ENCODE data around the gene CLINT1. TPM values are rescaled to one million over a fixed set of nuclear protein-coding genes. Genes with fewer than 3 reads are reported as not detected.

The CLINT1 gene
- total RNA-seq, 1 donor from 2014 or later, result 148 TPM

DNA sequence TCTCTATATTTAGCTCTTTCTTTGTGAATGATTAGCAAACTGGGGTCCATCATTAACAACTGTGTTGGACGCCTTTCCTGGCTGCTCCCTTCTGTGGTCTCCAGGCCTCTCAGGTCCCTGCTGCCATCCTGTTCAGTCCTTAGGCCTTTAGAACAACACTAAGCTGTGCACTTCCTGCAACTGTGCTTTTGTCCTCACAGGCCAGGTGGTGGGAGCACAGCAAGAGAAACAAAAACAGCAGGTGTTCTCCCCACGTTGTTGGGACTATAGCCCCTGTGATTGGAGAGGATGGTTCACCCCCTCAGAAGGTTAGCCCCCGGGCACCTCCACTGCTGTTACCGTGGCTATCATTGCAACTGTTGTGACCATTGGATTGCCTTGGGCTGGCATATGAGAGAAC, 41.7 kb upstream of the CLINT1 start:
- Histone ChIP-seq H3K36me3 (ENCODE audit: control insufficient read depth, insufficient read depth, low read length) (no peaks in the 10 kb centered on the region), H3K4me3 (ENCODE audit: low read depth, low read length) (no peak overlapping the region), H3K27me3 (ENCODE audit: control insufficient read depth, insufficient read depth, low read length) (no peaks in the 10 kb centered on the region)
- DNase-seq (ENCODE audit: low read depth), result no peak
- no peak for TF ChIP-seq CTCF (IDR thresholded peaks at IDR 0.05; ENCODE audit: insufficient read depth, low read length, severe bottlenecking)
- no peak for FAIRE-seq

GRCh38 chr5:157893611-157894010, 34.7 kb upstream of the CLINT1 start:
- TF ChIP-seq CTCF (IDR thresholded peaks at IDR 0.05; ENCODE audit: insufficient read depth, low read length, severe bottlenecking), result no peak
- H3K36me3 ChIP-seq (ENCODE audit: control insufficient read depth, insufficient read depth, low read length), result no peaks in the 10 kb centered on the region
- FAIRE-seq, result no peak
- DNase-seq (ENCODE audit: low read depth), result no peak
- H3K27me3 ChIP-seq (ENCODE audit: control insufficient read depth, insufficient read depth, low read length), result no peaks in the 10 kb centered on the region
- H3K4me3 ChIP-seq (ENCODE audit: low read depth, low read length), result no peak overlapping the region

DNA sequence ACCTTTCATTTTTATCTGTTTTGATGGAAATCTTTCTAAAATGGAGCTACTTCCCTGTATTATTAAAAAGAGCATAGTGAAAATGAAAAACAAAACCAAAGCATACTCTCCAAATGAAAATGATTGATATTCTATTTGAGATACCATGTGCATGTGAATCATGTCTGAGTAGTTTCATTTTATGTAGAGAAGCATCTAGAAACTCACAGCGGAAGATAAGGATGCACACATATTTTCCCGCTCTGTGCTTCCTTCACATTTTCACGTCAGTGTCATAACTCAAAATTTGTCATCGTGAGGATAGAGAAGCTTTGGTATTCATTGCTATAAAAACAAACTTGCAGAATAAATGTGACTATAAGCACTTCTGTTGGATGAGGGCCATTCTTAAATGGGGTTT, 34.0 kb upstream of the CLINT1 start:
- H3K36me3 ChIP-seq (ENCODE audit: control insufficient read depth, insufficient read depth, low read length), result no peaks in the 10 kb centered on the region

GRCh38 chr5:157890836-157891597, 32.1 kb upstream of the CLINT1 start:
- Histone ChIP-seq H3K4me3 (ENCODE audit: low read depth, low read length) (no peak overlapping the region), H3K27me3 (ENCODE audit: control insufficient read depth, insufficient read depth, low read length) (no peaks in the 10 kb centered on the region), H3K36me3 (ENCODE audit: control insufficient read depth, insufficient read depth, low read length) (no peaks in the 10 kb centered on the region)
- TF ChIP-seq CTCF (IDR thresholded peaks at IDR 0.05; ENCODE audit: insufficient read depth, low read length, severe bottlenecking), result no peak
- FAIRE-seq (no peak), DNase-seq (ENCODE audit: low read depth) (no peak)

More for the DNA sequence above, 34.0 kb upstream of the CLINT1 start:
- H3K27me3 ChIP-seq (ENCODE audit: control insufficient read depth, insufficient read depth, low read length), result no peaks in the 10 kb centered on the region
- DNase-seq (ENCODE audit: low read depth) (no peak), FAIRE-seq (no peak)
- TF ChIP-seq CTCF (IDR thresholded peaks at IDR 0.05; ENCODE audit: insufficient read depth, low read length, severe bottlenecking), result no peak
- H3K4me3 ChIP-seq (ENCODE audit: low read depth, low read length), result no peak overlapping the region

- Histone ChIP-seq H3K27me3 (ENCODE audit: control insufficient read depth, insufficient read depth, low read length) (no peaks in the 10 kb centered on the region), H3K36me3 (ENCODE audit: control insufficient read depth, insufficient read depth, low read length) (no peaks in the 10 kb centered on the region), H3K4me3 (ENCODE audit: low read depth, low read length) (no peak overlapping the region)
- FAIRE-seq (no peak), DNase-seq (ENCODE audit: low read depth) (no peak)
- no peak for TF ChIP-seq CTCF (IDR thresholded peaks at IDR 0.05; ENCODE audit: insufficient read depth, low read length, severe bottlenecking)
Measured at GRCh38 chr5:157888814-157889532, 30.0 kb upstream of the CLINT1 start.
